Ovary (tissue), 3 donors: ENCODE measurements around the gene NEURL2.

Source experiments
- POLR2A ChIP-seq: fragments of 450-650 bp; IDR thresholded peaks from one replicate; pipeline ENCODE4 v1.6.1; 2017; ENCODE audit warnings: antibody characterized with exemption, mild to moderate bottlenecking, moderate library complexity
- TF ChIP-seq, protein P1 (sequence below), 3 donors: fragments of 450-650 bp in 2 of 3; fragments of 200-600 bp in 1 of 3; IDR thresholded peaks; one replicate each; pipeline versions ENCODE4 v1.5.1 to v1.8.0; 2016 to 2022; ENCODE audit warnings: antibody characterized with exemption in 3 of 3, mild to moderate bottlenecking in 1 of 3
- donor health status: DM: no; HTN: no; CAD: no.

DNA sequence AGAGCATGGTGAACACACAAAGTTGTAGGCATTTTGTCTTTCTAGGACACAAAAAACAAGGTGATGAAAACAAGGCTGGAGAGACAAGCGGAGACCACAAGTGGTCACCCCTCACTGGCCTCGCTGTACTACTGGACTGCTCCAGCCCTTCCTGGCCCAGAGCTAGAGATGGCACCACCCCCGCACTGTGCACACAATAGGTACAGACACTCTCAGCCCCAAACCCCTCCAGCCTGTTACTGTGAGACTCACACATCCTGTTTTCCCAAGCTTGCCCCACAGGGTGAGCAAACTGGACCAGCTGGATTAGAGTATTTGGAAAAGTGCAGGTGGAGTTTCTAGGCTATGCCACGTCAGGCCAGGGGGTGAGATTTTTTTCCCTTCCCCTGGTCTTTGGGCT is 18.4 kb downstream of the NEURL2 start:
- TF ChIP-seq, protein P1, sequence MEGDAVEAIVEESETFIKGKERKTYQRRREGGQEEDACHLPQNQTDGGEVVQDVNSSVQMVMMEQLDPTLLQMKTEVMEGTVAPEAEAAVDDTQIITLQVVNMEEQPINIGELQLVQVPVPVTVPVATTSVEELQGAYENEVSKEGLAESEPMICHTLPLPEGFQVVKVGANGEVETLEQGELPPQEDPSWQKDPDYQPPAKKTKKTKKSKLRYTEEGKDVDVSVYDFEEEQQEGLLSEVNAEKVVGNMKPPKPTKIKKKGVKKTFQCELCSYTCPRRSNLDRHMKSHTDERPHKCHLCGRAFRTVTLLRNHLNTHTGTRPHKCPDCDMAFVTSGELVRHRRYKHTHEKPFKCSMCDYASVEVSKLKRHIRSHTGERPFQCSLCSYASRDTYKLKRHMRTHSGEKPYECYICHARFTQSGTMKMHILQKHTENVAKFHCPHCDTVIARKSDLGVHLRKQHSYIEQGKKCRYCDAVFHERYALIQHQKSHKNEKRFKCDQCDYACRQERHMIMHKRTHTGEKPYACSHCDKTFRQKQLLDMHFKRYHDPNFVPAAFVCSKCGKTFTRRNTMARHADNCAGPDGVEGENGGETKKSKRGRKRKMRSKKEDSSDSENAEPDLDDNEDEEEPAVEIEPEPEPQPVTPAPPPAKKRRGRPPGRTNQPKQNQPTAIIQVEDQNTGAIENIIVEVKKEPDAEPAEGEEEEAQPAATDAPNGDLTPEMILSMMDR (IDR thresholded peaks at IDR 0.05), result no peak
- no peak for TF ChIP-seq POLR2A
